SK-N-SH (cell line): Measurements from ENCODE around the gene VDAC1. TPM values are rescaled to one million over a fixed set of nuclear protein-coding genes. Genes with fewer than 3 reads are reported as not detected.
"Not testable (repeated sequence)": the region's sequence is repeated elsewhere in the genome, so short reads cannot be mapped to it uniquely, and the experiment has no call there.

Experiments
- CTCF ChIA-PET: fragments of 300-600, 350-600 bp; formaldehyde crosslinking; extraction: SDS; loops from one replicate; lab custom pipeline; 2021; lab: Yijun Ruan, JAX
- POLR2A ChIA-PET: fragments of 350-600 bp; sonication (Branson Sonifier 250); formaldehyde crosslinking; extraction: SDS; loops from one replicate; lab custom pipeline; 2020; ENCODE audit warnings: antibody characterized with exemption, inconsistent platforms; lab: Yijun Ruan, JAX
- DNase-seq: peaks from one replicate; pipeline ENCODE4 v3.0.0; 2012
- H2AFZ ChIP-seq: fragments of 200-600 bp; sonication (generic); 2 replicates; pipeline ENCODE4 v1.8.1; 2016; ENCODE audit warnings: antibody characterized with exemption, mild to moderate bottlenecking, low read depth
- H3F3A ChIP-seq: fragments of 200-600 bp; sonication (generic); replicated peaks from 2 replicates; pipeline ENCODE3; 2016; ENCODE audit warnings: antibody characterized with exemption, mild to moderate bottlenecking; ENCODE audit not compliant: insufficient read depth
- H3K27ac ChIP-seq, 2 experiments: fragments of 200-500 bp in 1 of 2; fragments of 200-600 bp in 1 of 2; sonication (Bioruptor generic) in 1 of 2; sonication (generic), shearing (Covaris generic) in 1 of 2; 2 replicates each; pipeline versions ENCODE4 v1.5.1 to v1.6.1; 2014 to 2016; ENCODE audit warnings: low read depth in 2 of 2, inconsistent platforms in 1 of 2, low read length in 1 of 2, mild to moderate bottlenecking in 1 of 2, mixed read lengths in 1 of 2
- H3K27me3 ChIP-seq: fragments of 200-600 bp; sonication (generic), shearing (Covaris generic); 2 replicates; pipeline ENCODE4 v1.6.1; 2016; ENCODE audit warnings: mixed run types; ENCODE audit not compliant: insufficient read depth
- H3K36me3 ChIP-seq, 2 experiments: fragments of 200-500 bp in 1 of 2; fragments of 200-600 bp in 1 of 2; sonication (Bioruptor generic) in 1 of 2; sonication (generic) in 1 of 2; replicated peaks in 1 of 2; 2 replicates each; pipeline versions ENCODE3 to v1.5.1; 2014 to 2016; ENCODE audit warnings: low read length in 1 of 2, mild to moderate bottlenecking in 1 of 2; ENCODE audit not compliant: insufficient read depth in 2 of 2, control insufficient read depth in 1 of 2
- H3K4me1 ChIP-seq, 2 experiments: fragments of 200-500 bp in 1 of 2; fragments of 200-600 bp in 1 of 2; sonication (Bioruptor generic) in 1 of 2; sonication (generic), shearing (Covaris generic) in 1 of 2; 2 replicates each; pipeline versions ENCODE4 v1.5.1 to v1.6.1; 2014 to 2016; ENCODE audit warnings: low read depth in 1 of 2, low read length in 1 of 2, mixed run types in 1 of 2; ENCODE audit not compliant: insufficient read depth in 2 of 2, control insufficient read depth in 1 of 2
- H3K4me2 ChIP-seq: fragments of 200-600 bp; sonication (generic), shearing (Covaris generic); 2 replicates; pipeline ENCODE4 v1.6.1; 2017; ENCODE audit warnings: mixed run types
- H3K4me3 ChIP-seq, 2 experiments: fragments of 200-500 bp in 1 of 2; fragments of 200-600 bp in 1 of 2; sonication (Bioruptor generic) in 1 of 2; sonication (generic), shearing (Covaris generic) in 1 of 2; 2 replicates each; pipeline versions ENCODE4 v1.5.1 to v1.8.1; 2014 to 2016; ENCODE audit warnings: low read depth in 2 of 2, inconsistent platforms in 1 of 2, low read length in 1 of 2, mild to moderate bottlenecking in 1 of 2, mixed read lengths in 1 of 2, moderate library complexity in 1 of 2
- H3K79me2 ChIP-seq: fragments of 200-600 bp; sonication (generic); 2 replicates; pipeline ENCODE4 v1.8.1; 2017; ENCODE audit warnings: mild to moderate bottlenecking; ENCODE audit not compliant: insufficient read depth
- H3K9ac ChIP-seq: fragments of 200-600 bp; sonication (generic); 2 replicates; pipeline ENCODE4 v1.6.1; 2017; ENCODE audit warnings: mixed run types
- H3K9me2 ChIP-seq: fragments of 200-600 bp; sonication (generic); 2 replicates; pipeline ENCODE4 v1.6.1; 2017; ENCODE audit warnings: mixed run types
- H3K9me3 ChIP-seq: fragments of 200-600 bp; sonication (generic); 2 replicates; pipeline ENCODE4 v1.6.1; 2017; ENCODE audit warnings: mixed run types, mild to moderate bottlenecking, moderate library complexity
- H4K20me1 ChIP-seq: fragments of 200-600 bp; sonication (generic); 2 replicates; pipeline ENCODE4 v1.6.1; 2017; ENCODE audit warnings: mild to moderate bottlenecking, mixed run types; ENCODE audit not compliant: insufficient read depth
- CHD2 ChIP-seq: fragments of 150-350 bp; IDR thresholded peaks from 2 replicates; pipeline ENCODE4 v1.6.1; 2018; ENCODE audit warnings: low read length; ENCODE audit not compliant: partially characterized antibody
- ELF1 ChIP-seq: IDR thresholded peaks from 2 replicates; pipeline ENCODE4 v1.4.0; 2012
- EZH2phosphoT487 ChIP-seq: fragments of 200-600 bp; sonication (generic); IDR thresholded peaks from 2 replicates; pipeline ENCODE4 v1.6.1; 2017; ENCODE audit warnings: low read depth, mixed run types, mild to moderate bottlenecking, antibody characterized with exemption, moderate library complexity, borderline replicate concordance
- FOSL2 ChIP-seq: IDR thresholded peaks from 2 replicates; pipeline ENCODE4 v1.4.0; 2012; ENCODE audit warnings: low read depth, mild to moderate bottlenecking, moderate library complexity, borderline replicate concordance
- GABPA ChIP-seq: IDR thresholded peaks from 2 replicates; pipeline ENCODE4 v1.4.0; 2012; ENCODE audit warnings: low read depth, mild to moderate bottlenecking
- GATA2 ChIP-seq: sonication (generic); formaldehyde crosslinking; IDR thresholded peaks from 2 replicates; pipeline ENCODE4 v1.5.0; 2020; ENCODE audit warnings: mild to moderate bottlenecking, missing genetic modification reagents
- JUND ChIP-seq: IDR thresholded peaks from 2 replicates; pipeline ENCODE4 v1.4.0; 2012
- MEF2A ChIP-seq: IDR thresholded peaks from 2 replicates; pipeline ENCODE4 v1.4.0; 2012; ENCODE audit warnings: low read depth, borderline replicate concordance
- NFIC ChIP-seq: IDR thresholded peaks from 2 replicates; pipeline ENCODE4 v1.4.0; 2012; ENCODE audit warnings: borderline replicate concordance
- NRF1 ChIP-seq: IDR thresholded peaks from 2 replicates; pipeline ENCODE4 v1.6.1; 2012; ENCODE audit warnings: low read depth, mild to moderate bottlenecking, low read length
- RAD21 ChIP-seq: IDR thresholded peaks from 2 replicates; pipeline ENCODE4 v1.6.1; 2012; ENCODE audit warnings: mild to moderate bottlenecking, low read length
- RCOR1 ChIP-seq: fragments of 150-350 bp; IDR thresholded peaks from 2 replicates; pipeline ENCODE4 v1.6.1; 2017; ENCODE audit warnings: antibody characterized with exemption, low read length
- RXRA ChIP-seq: IDR thresholded peaks from 2 replicates; pipeline ENCODE4 v1.4.0; 2012; ENCODE audit warnings: low read depth, mild to moderate bottlenecking, borderline replicate concordance
- SMC3 ChIP-seq: IDR thresholded peaks from 2 replicates; pipeline ENCODE4 v1.6.1; 2012; ENCODE audit warnings: low read depth, low read length, improper control_type of control experiment
- TAF1 ChIP-seq: IDR thresholded peaks from 2 replicates; pipeline ENCODE4 v1.6.1; 2012; ENCODE audit warnings: low read depth, mild to moderate bottlenecking, low read length, moderate library complexity, borderline replicate concordance
- TCF12 ChIP-seq: IDR thresholded peaks from 2 replicates; pipeline ENCODE4 v1.4.0; 2012
- TEAD4 ChIP-seq: IDR thresholded peaks from 2 replicates; pipeline ENCODE4 v1.4.0; 2012; ENCODE audit warnings: mild to moderate bottlenecking, borderline replicate concordance; ENCODE audit not compliant: insufficient read depth
- WGBS: methylation state at CpG from one replicate; pipeline ENCODE4 v1.1.6; 2017; ENCODE audit warnings: low lambda C conversion rate; 5-methylcytosine and 5-hydroxymethylcytosine counted together
- polyA plus RNA-seq, 3 experiments: library from polyadenylated mRNA; depleted of rRNA; stranded (reverse); fragments of >200 nt; gene quantifications; 2 replicates each; pipeline ENCODE4 v1.2.3, GENCODE V29; 2012
- TF ChIP-seq, protein P1 (sequence below): IDR thresholded peaks from 2 replicates; pipeline ENCODE4; 2012
- TF ChIP-seq, protein P2 (sequence below): fragments of 150-350 bp; IDR thresholded peaks from 2 replicates; pipeline ENCODE4 v1.6.1; 2017; ENCODE audit warnings: antibody characterized with exemption, low read length, low read depth, borderline replicate concordance

The VDAC1 gene
- polyA plus RNA-seq, 1 of the 3 experiments (the other 2 are of a cell fraction) = 166 TPM

DNA sequence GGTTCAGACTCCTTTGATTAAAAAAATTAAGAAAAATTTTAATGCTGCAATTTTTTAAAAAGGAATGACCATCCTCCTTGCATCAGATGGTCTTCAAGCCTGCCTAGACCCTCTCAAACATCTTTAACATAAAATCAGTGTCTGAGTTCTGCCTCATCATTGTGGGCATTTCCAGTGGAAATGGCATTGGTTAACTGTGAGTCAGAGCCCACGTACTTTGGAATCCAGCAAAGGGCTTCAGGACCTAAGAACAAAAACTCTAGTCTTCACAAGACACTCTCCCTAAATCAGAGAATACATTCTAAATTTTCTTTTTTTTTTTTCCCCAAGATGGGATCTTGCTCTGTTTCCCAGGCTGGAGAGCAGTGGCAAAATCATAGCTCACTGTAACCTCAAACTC is 26.9 kb downstream of the VDAC1 start:
- Histone ChIP-seq H3K4me1 (peaks cover 0 to 18% of the 10 kb centered on the region in 2 experiments; a peak in 1 of 4 replicates), H3K27ac (peak overlapping the region in 1 of 2 experiments; percentile 88; a peak in 2 of 4 replicates), H3K4me2 (peak overlapping the region; percentile 30; the same call in 1 of the 2 replicates), H3K36me3 (peaks cover 44 to 68% of the 10 kb centered on the region in 2 experiments), H3K4me3 (no peak overlapping the region), H3K9ac (peak overlapping the region; percentile 46), H3K9me2 (no peaks in the 10 kb centered on the region), H3K27me3 (no peaks in the 10 kb centered on the region), H2AFZ (no peak overlapping the region), H3F3A (peaks cover 35% of the 10 kb centered on the region), H4K20me1 (0 out of 2 replicates have a peak, but pooled peaks cover 5% of the 10 kb centered on the region), H3K9me3 (no peaks in the 10 kb centered on the region), H3K79me2 (peaks cover 57% of the 10 kb centered on the region)
- ChIA-PET CTCF (interaction anchor here (1.1 to 6.0 kb wide), 4 partner anchors 15 to 554 kb away, joined by 3 to 62 read pairs (median 12); no protein-coding TSS in a partner anchor), POLR2A (no interaction called here)
- no peak for DNase-seq
- 19% methylated on average over 1 of the region's 1 CpG for WGBS
- TF ChIP-seq, protein P1, sequence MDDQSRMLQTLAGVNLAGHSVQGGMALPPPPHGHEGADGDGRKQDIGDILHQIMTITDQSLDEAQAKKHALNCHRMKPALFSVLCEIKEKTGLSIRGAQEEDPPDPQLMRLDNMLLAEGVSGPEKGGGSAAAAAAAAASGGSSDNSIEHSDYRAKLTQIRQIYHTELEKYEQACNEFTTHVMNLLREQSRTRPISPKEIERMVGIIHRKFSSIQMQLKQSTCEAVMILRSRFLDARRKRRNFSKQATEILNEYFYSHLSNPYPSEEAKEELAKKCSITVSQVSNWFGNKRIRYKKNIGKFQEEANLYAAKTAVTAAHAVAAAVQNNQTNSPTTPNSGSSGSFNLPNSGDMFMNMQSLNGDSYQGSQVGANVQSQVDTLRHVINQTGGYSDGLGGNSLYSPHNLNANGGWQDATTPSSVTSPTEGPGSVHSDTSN = 0 out of 2 replicates have a peak, but pooled peaks have one; percentile 5
- peak; percentile 58; the same call in 1 of the 2 replicates for TF ChIP-seq FOSL2
- TF ChIP-seq JUND = 0 out of 2 replicates have a peak, but pooled peaks have one; percentile 28
- no peak for TF ChIP-seq RXRA

DNA sequence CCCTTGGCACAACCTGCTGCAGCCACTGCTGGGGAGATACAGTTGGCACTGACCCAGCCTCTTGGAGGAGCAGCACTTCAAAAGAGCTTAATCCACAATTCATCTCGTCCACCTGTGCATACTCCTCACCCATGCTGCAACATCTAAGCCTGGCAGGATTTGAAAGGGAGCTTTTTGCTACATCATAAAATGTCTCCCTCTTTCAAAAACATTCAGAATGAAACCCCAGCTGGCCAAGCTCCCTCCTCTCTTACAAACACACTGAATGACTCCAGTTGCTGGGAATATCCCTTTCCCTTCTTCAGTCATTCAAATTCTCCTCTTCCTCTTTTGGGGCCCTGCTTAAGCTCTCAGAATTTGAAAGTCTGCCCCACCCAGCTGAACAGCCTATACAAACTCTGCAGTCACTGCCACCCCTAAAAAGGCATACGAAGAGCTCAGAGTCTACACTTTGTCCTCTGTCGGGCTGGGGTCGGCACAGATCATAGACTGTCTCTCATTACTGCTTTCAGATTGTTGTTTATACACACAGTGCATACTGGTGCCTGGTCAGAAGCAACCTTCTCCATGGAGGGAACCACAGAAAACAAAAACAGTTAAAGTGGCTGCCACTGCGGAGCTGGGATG is 27.5 kb downstream of the VDAC1 start:
- no peaks in the 10 kb centered on the region for H3K9me2 ChIP-seq
- WGBS = 91% methylated on average over 5 of the region's 5 CpGs
- ChIA-PET POLR2A (no interaction called here), CTCF (interaction anchor here (0.9 to 3.7 kb wide), 4 partner anchors 9 to 554 kb away, joined by 3 to 11 read pairs (median 3); no protein-coding TSS in a partner anchor)
- TF ChIP-seq FOSL2 (no peak), TAF1 (no peak), SMC3 (no peak), GABPA (no peak), GATA2 (CRISPR knock-in tag) (no peak), TEAD4 (no peak), NRF1 (no peak), CHD2 (no peak), RAD21 (no peak), TCF12 (no peak), MEF2A (no peak), EZH2phosphoT487 (no peak), ELF1 (no peak), NFIC (no peak), RCOR1 (no peak)
- TF ChIP-seq, protein P2, sequence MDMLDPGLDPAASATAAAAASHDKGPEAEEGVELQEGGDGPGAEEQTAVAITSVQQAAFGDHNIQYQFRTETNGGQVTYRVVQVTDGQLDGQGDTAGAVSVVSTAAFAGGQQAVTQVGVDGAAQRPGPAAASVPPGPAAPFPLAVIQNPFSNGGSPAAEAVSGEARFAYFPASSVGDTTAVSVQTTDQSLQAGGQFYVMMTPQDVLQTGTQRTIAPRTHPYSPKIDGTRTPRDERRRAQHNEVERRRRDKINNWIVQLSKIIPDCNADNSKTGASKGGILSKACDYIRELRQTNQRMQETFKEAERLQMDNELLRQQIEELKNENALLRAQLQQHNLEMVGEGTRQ = no peak
- H3K27me3 ChIP-seq = no peaks in the 10 kb centered on the region
- H3K9me3 ChIP-seq = no peaks in the 10 kb centered on the region
- H4K20me1 ChIP-seq = 0 out of 2 replicates have a peak, but pooled peaks cover 5% of the 10 kb centered on the region
- H3K9ac ChIP-seq = peak overlapping the region; percentile 46
- H3F3A ChIP-seq = peaks cover 35% of the 10 kb centered on the region
- no peak for DNase-seq
- H3K79me2 ChIP-seq = peaks cover 52% of the 10 kb centered on the region
- H3K4me3 ChIP-seq = no peak overlapping the region
- H3K4me1 ChIP-seq = peaks cover 0 to 18% of the 10 kb centered on the region in 2 experiments; a peak in 1 of 4 replicates
- no peak overlapping the region for H2AFZ ChIP-seq
- peak overlapping the region in 1 of 2 experiments; percentile 88; a peak in 2 of 4 replicates for H3K27ac ChIP-seq
- peaks cover 46 to 64% of the 10 kb centered on the region in 2 experiments for H3K36me3 ChIP-seq
- peak overlapping the region; percentile 30; the same call in 1 of the 2 replicates for H3K4me2 ChIP-seq

DNA sequence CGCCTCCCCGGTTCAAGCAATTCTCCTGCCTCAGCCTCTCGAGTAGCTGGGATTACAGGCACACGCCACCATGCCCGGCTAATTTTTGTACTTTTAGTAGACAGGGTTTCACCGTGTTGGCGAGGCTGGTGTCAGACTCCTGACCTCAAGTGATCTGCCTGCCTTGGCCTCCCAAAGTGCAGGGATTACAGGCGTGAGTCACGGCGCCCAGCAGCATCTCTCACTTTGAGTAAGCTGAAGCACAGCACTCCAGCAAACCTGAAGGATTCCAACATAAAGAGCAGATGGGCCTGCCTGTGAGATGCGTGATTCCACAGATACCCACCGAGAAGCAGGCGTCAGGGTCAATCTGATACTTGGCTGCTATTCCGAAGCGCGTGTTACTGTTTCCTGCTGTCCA is 29.2 kb downstream of the VDAC1 start:
- POLR2A ChIA-PET, H3K9me2 ChIP-seq, H3K9ac ChIP-seq, H3K27ac ChIP-seq, DNase-seq, H3K27me3 ChIP-seq, H3K9me3 ChIP-seq, H3K4me2 ChIP-seq, H3K4me3 ChIP-seq, H2AFZ ChIP-seq, H4K20me1 ChIP-seq: not testable (repeated sequence)
- 94% methylated on average over 14 of the region's 16 CpGs for WGBS
- peaks cover 38% of the 10 kb centered on the region for H3F3A ChIP-seq
- H3K36me3 ChIP-seq = peaks cover 42 to 66% of the 10 kb centered on the region in 2 experiments
- H3K79me2 ChIP-seq = peaks cover 40% of the 10 kb centered on the region
- peaks cover 0 to 18% of the 10 kb centered on the region in 2 experiments; a peak in 1 of 4 replicates for H3K4me1 ChIP-seq
- CTCF ChIA-PET = interaction anchor here (1.3 kb wide), 1 partner anchor 23 kb away, joined by 3 read pairs; no protein-coding TSS in a partner anchor
